Epithelial cell of prostate (primary cell): Measurements from ENCODE around the gene USP7.

Source experiments
- DNase-seq: peaks from one replicate; pipeline ENCODE4 v3.0.0-alpha.2; 2011; ENCODE audit warnings: low read depth, low spot score
- H3K27ac ChIP-seq: fragments of 450-650 bp; 2 replicates; pipeline ENCODE4 v1.5.1; 2017; ENCODE audit warnings: mild to moderate bottlenecking

Gene USP7

GRCh38 chr16:8956265-8957062 lies 7.2 kb downstream of the USP7 start:
- DNase-seq: no peak
- H3K27ac ChIP-seq: no peak overlapping the region

- DNase-seq: no peak
- H3K27ac ChIP-seq: no peak overlapping the region
Measured at GRCh38 chr16:8955828-8956227, 7.9 kb downstream of the USP7 start.

GRCh38 chr16:8953064-8953463 lies 10.6 kb downstream of the USP7 start:
- no peak for DNase-seq
- no peak overlapping the region for H3K27ac ChIP-seq

GRCh38 chr16:8952281-8952751 lies 11.4 kb downstream of the USP7 start:
- DNase-seq: no peak
- H3K27ac ChIP-seq: no peak overlapping the region

- no peak overlapping the region for H3K27ac ChIP-seq
- no peak for DNase-seq
Measured at GRCh38 chr16:8951447-8952280, 12.0 kb downstream of the USP7 start.

GRCh38 chr16:8950580-8951077 lies 13.1 kb downstream of the USP7 start:
- H3K27ac ChIP-seq: no peak overlapping the region
- DNase-seq: no peak

GRCh38 chr16:8949536-8950418 lies 13.9 kb downstream of the USP7 start:
- H3K27ac ChIP-seq: no peak overlapping the region
- no peak for DNase-seq

GRCh38 chr16:8948831-8949230 lies 14.9 kb downstream of the USP7 start:
- H3K27ac ChIP-seq: no peak overlapping the region
- DNase-seq: no peak

GRCh38 chr16:8948069-8948593 lies 15.6 kb downstream of the USP7 start:
- no peak overlapping the region for H3K27ac ChIP-seq
- no peak for DNase-seq

GRCh38 chr16:8946544-8946943 lies 17.2 kb downstream of the USP7 start:
- no peak for DNase-seq
- H3K27ac ChIP-seq: no peak overlapping the region

- no peak for DNase-seq
- no peak overlapping the region for H3K27ac ChIP-seq
Measured at GRCh38 chr16:8945626-8946296, 17.9 kb downstream of the USP7 start.

GRCh38 chr16:8943966-8944759 lies 19.5 kb downstream of the USP7 start:
- no peak for DNase-seq

GRCh38 chr16:8943001-8943763 lies 20.5 kb downstream of the USP7 start:
- DNase-seq: no peak

More at GRCh38 chr16:8943966-8944759, 19.5 kb downstream of the USP7 start:
- no peak overlapping the region for H3K27ac ChIP-seq

GRCh38 chr16:8941718-8942344 lies 21.9 kb downstream of the USP7 start:
- no peak for DNase-seq
- no peak overlapping the region for H3K27ac ChIP-seq

More at GRCh38 chr16:8943001-8943763, 20.5 kb downstream of the USP7 start:
- H3K27ac ChIP-seq: no peak overlapping the region

- peak overlapping the region; percentile 35 for H3K27ac ChIP-seq
- DNase-seq: no peak
Measured at GRCh38 chr16:8937803-8938202, 25.9 kb downstream of the USP7 start.

- DNase-seq: peak; percentile 34
Measured at GRCh38 chr16:8936421-8936820, 27.3 kb downstream of the USP7 start.

GRCh38 chr16:8935989-8936388 lies 27.7 kb downstream of the USP7 start:
- H3K27ac ChIP-seq: no peak overlapping the region
- no peak for DNase-seq

More at GRCh38 chr16:8936421-8936820, 27.3 kb downstream of the USP7 start:
- H3K27ac ChIP-seq: peak overlapping the region; percentile 35
